ENCODE results near the gene LDB2.

The LDB2 gene

GRCh38 chr4:16457944-16458343, 440.5 kb downstream of the LDB2 start:
- no peak for DNase-seq (ENCODE audit: low spot score)
- no peak for TF ChIP-seq CTCF (IDR thresholded peaks at IDR 0.05; ENCODE audit: extremely low read depth, insufficient read depth, missing control alignments)
- in situ Hi-C loops (cut with MboI; ENCODE audit: low pct_unique_long_range_greater_than_20kb, low sequenced_read_pairs, unreplicated experiment): no loop called here

Data from GM13977 (cell line).